IMR-90 (cell line): ENCODE results near the gene ADARB2. TPM values are rescaled to one million over a fixed set of nuclear protein-coding genes. Genes with fewer than 3 reads are reported as not detected.

Experiments used
- ATAC-seq: fragments of 200-7000 bp; cut with Tn5 transposase; 2 replicates; pipeline ENCODE4 v1.9.1; 2020; ENCODE audit warnings: low read depth, mild to moderate bottlenecking, moderate library complexity
- BruUV-seq: library from RNA; stranded (reverse); fragments of 400-500 nt; replicated peaks from 2 replicates; lab custom pipeline; 2021; lab: Mats Ljungman, UMichigan
- CTCF ChIA-PET: fragments of 300-600 bp; formaldehyde crosslinking; extraction: SDS; loops from one replicate; lab custom pipeline; 2021; ENCODE audit warnings: antibody characterized with exemption; lab: Yijun Ruan, JAX
- POLR2A ChIA-PET: fragments of 300-600 bp; sonication (Branson Sonifier 250); formaldehyde crosslinking; loops from one replicate; lab custom pipeline; 2022; ENCODE audit warnings: antibody characterized with exemption; ENCODE audit not compliant: unreplicated experiment; lab: Charles Lee
- DNase-seq: peaks from one replicate; pipeline ENCODE4 v3.0.0; 2013
- H2AFZ ChIP-seq: replicated peaks from 2 replicates; pipeline ENCODE3; 2013; ENCODE audit warnings: low read length, mild to moderate bottlenecking; ENCODE audit not compliant: poor library complexity
- H2AK5ac ChIP-seq: 2 replicates; pipeline ENCODE4 v1.6.1; 2013; ENCODE audit warnings: low read depth, low read length, inconsistent platforms
- H2AK9ac ChIP-seq: replicated peaks from 2 replicates; pipeline ENCODE3; 2013; ENCODE audit warnings: mild to moderate bottlenecking, low read depth, low read length, moderate library complexity; ENCODE audit not compliant: poor library complexity
- H2BK120ac ChIP-seq: 2 replicates; pipeline ENCODE4 v1.6.1; 2013; ENCODE audit warnings: low read depth, low read length, inconsistent platforms
- H2BK15ac ChIP-seq: 3 replicates; pipeline ENCODE4 v1.6.1; 2013; ENCODE audit warnings: low read depth, low read length, inconsistent platforms
- H2BK20ac ChIP-seq: 2 replicates; pipeline ENCODE4 v1.6.1; 2013; ENCODE audit warnings: low read depth, mild to moderate bottlenecking, inconsistent platforms, low read length, moderate library complexity
- H2BK5ac ChIP-seq: 2 replicates; pipeline ENCODE4 v1.6.1; 2013; ENCODE audit warnings: mild to moderate bottlenecking, low read depth, low read length, inconsistent platforms; ENCODE audit not compliant: poor library complexity, severe bottlenecking
- H3K14ac ChIP-seq: replicated peaks from 2 replicates; pipeline ENCODE4 v1.6.1; 2013; ENCODE audit warnings: low read depth, low read length, inconsistent platforms
- H3K18ac ChIP-seq: 2 replicates; pipeline ENCODE4 v1.6.1; 2013; ENCODE audit warnings: low read depth, low read length, control low read depth
- H3K23ac ChIP-seq: 2 replicates; pipeline ENCODE4 v1.6.1; 2013; ENCODE audit warnings: low read depth, low read length, inconsistent platforms
- H3K27ac ChIP-seq: 2 replicates; pipeline ENCODE4 v1.5.1; 2013; ENCODE audit warnings: mild to moderate bottlenecking, control low read depth, low read length; ENCODE audit not compliant: insufficient read depth
- H3K27me3 ChIP-seq: 2 replicates; pipeline ENCODE4 v1.6.1; 2013; ENCODE audit warnings: low read length; ENCODE audit not compliant: control insufficient read depth, insufficient read depth
- H3K36me3 ChIP-seq: 2 replicates; pipeline ENCODE4 v1.6.1; 2013; ENCODE audit warnings: low read length, mixed read lengths; ENCODE audit not compliant: control insufficient read depth, insufficient read depth
- H3K4ac ChIP-seq: 2 replicates; pipeline ENCODE4 v1.6.1; 2013; ENCODE audit warnings: low read depth, low read length, inconsistent platforms
- H3K4me1 ChIP-seq: 2 replicates; pipeline ENCODE4 v1.6.1; 2013; ENCODE audit warnings: low read length, mixed read lengths; ENCODE audit not compliant: control insufficient read depth, insufficient read depth
- H3K4me2 ChIP-seq: 2 replicates; pipeline ENCODE4 v1.6.1; 2013; ENCODE audit warnings: low read depth, mild to moderate bottlenecking, control low read depth, low read length, moderate library complexity
- H3K4me3 ChIP-seq: 2 replicates; pipeline ENCODE4 v1.5.1; 2013; ENCODE audit warnings: low read depth, mild to moderate bottlenecking, control low read depth, low read length, moderate library complexity; ENCODE audit not compliant: insufficient read depth
- H3K56ac ChIP-seq: 2 replicates; pipeline ENCODE4 v1.6.1; 2013; ENCODE audit warnings: low read length, inconsistent platforms; ENCODE audit not compliant: insufficient read depth; ENCODE audit errors: extremely low read depth
- H3K79me1 ChIP-seq, 2 experiments: 2 replicates each; pipeline ENCODE4 v1.6.1; 2013; ENCODE audit warnings: low read length in 2 of 2, inconsistent platforms in 1 of 2, low read depth in 1 of 2
- H3K9ac ChIP-seq: 2 replicates; pipeline ENCODE4 v1.6.1; 2013; ENCODE audit warnings: low read depth, low read length, control low read depth
- H3K9me1 ChIP-seq: 2 replicates; pipeline ENCODE4 v1.6.1; 2013; ENCODE audit warnings: low read length, inconsistent platforms; ENCODE audit not compliant: insufficient read depth
- H3K9me3 ChIP-seq: 2 replicates; pipeline ENCODE4 v1.6.1; 2013; ENCODE audit warnings: low read length; ENCODE audit not compliant: control insufficient read depth, insufficient read depth
- H4K20me1 ChIP-seq: 2 replicates; pipeline ENCODE4 v1.6.1; 2013; ENCODE audit warnings: low read length, inconsistent platforms; ENCODE audit not compliant: insufficient read depth
- H4K5ac ChIP-seq: 2 replicates; pipeline ENCODE4 v1.6.1; 2013; ENCODE audit warnings: mild to moderate bottlenecking, low read depth, low read length, control low read depth
- H4K8ac ChIP-seq, 2 experiments: 2 replicates each; pipeline ENCODE4 v1.6.1; 2013; ENCODE audit warnings: low read depth in 2 of 2, low read length in 2 of 2, control low read depth in 1 of 2, inconsistent platforms in 1 of 2
- H4K91ac ChIP-seq: 2 replicates; pipeline ENCODE4 v1.6.1; 2013; ENCODE audit warnings: low read depth, low read length, inconsistent platforms; ENCODE audit not compliant: insufficient read depth
- CEBPB ChIP-seq: IDR thresholded peaks from 2 replicates; pipeline ENCODE4 v1.6.1; 2012; ENCODE audit warnings: low read depth, low read length, improper control_type of control experiment
- MAFK ChIP-seq: IDR thresholded peaks from 2 replicates; pipeline ENCODE4 v1.6.1; 2012; ENCODE audit warnings: low read depth, low read length, improper control_type of control experiment
- RAD21 ChIP-seq: IDR thresholded peaks from 2 replicates; pipeline ENCODE4 v1.6.1; 2012; ENCODE audit warnings: low read length, improper control_type of control experiment
- RFX5 ChIP-seq: IDR thresholded peaks from 2 replicates; pipeline ENCODE4 v1.8.0; 2012; ENCODE audit warnings: low read depth, mild to moderate bottlenecking, low read length, moderate library complexity
- WGBS, 2 experiments: methylation state at CpG; one replicate each; pipeline versions ENCODE4 v1.1.5 to v1.1.7; 2013; ENCODE audit warnings: missing lambda C conversion rate in 2 of 2; ENCODE audit not compliant: insufficient read length in 1 of 2; ENCODE audit errors: extremely low coverage in 2 of 2; 5-methylcytosine and 5-hydroxymethylcytosine counted together
- dilution Hi-C: fragments of 300-500 bp; cut with HindIII; formaldehyde crosslinking; loops from one replicate; pipeline ENCODE4 v1.14.3; 2018; ENCODE audit warnings: low sequenced_read_pairs; ENCODE audit not compliant: unreplicated experiment
- in situ Hi-C: fragments of 300-500 bp; cut with MboI; formaldehyde crosslinking; loops from 3 replicates; pipeline ENCODE4 v1.14.3; 2019; ENCODE audit warnings: low sequenced_read_pairs, inconsistent platforms, mixed read lengths
- intact Hi-C: fragments of 100-400 bp; cut with micrococcal nuclease; formaldehyde crosslinking; loops from 2 replicates; pipeline ENCODE4 v1.10.0; 2022
- polyA plus RNA-seq, 3 experiments: library from polyadenylated mRNA; depleted of rRNA; stranded (reverse); fragments of >200 nt; gene quantifications; 2 replicates each; pipeline ENCODE4 v1.2.3, GENCODE V29; 2012; ENCODE audit warnings: low replicate concordance in 1 of 3
- total RNA-seq: library from RNA; depleted of rRNA; stranded (reverse); fragments of >200 nt; gene quantifications from 2 replicates; pipeline ENCODE4 v1.2.3, GENCODE V29; 2012

The ADARB2 gene
- total and polyA plus RNA-seq, 2 of the 4 experiments (the other 2 are of a cell fraction), result not detected

DNA sequence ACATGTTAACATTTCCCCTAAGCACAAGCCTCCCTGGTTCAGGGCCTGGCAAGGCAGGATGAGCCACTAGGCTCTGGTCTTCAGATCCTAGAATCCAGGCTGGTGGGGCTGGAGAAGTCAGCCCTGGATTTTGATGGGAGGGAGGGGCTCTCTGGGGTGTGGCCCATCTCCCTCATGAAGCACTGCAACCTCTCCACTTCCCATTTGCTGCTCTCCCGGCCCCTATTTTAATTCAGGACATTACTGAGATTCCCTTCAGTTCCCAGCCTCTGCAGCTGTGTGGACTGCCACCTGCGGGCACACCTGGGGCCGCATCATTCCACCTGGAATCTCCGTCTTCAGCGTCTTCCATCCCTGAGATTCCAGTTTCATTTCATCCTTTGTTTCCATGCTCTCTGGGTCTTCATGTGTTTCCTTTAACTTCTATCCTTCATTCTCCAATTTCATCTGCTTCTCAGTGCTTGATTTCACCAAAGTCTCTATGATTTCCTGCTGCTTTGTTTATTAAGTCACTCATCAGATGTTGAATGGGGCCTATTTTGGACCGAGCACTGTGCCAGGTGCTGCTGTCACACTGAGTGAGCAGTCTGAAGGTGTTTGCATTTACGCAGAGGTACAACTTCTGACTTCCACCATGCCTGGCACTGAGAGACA, 427.6 kb downstream of the ADARB2 start:
- H3K27ac ChIP-seq, result no peak overlapping the region
- H3K4me2 ChIP-seq, result no peak overlapping the region
- H3K14ac ChIP-seq, result no peak overlapping the region
- in situ Hi-C loops, result no loop called here
- H3K79me1 ChIP-seq, result no peaks in the 10 kb centered on the region
- no peak overlapping the region for H2BK15ac ChIP-seq
- ATAC-seq, result no peak
- no peak for DNase-seq
- no peak overlapping the region for H3K56ac ChIP-seq
- H3K4me3 ChIP-seq, result no peak overlapping the region
- H3K9me1 ChIP-seq, result no peaks in the 10 kb centered on the region
- H2AK5ac ChIP-seq, result no peak overlapping the region
- H3K9me3 ChIP-seq, result peaks cover 40% of the 10 kb centered on the region
- H3K36me3 ChIP-seq, result no peaks in the 10 kb centered on the region
- intact Hi-C loops, result no loop called here
- H2BK120ac ChIP-seq, result no peak overlapping the region
- H2AFZ ChIP-seq, result no peak overlapping the region
- H2BK5ac ChIP-seq, result no peak overlapping the region
- 54% methylated on average over 6 of the region's 7 CpGs; no CpG with 5 or more reads in 1 of the 2 experiments for WGBS, 2 experiments
- TF ChIP-seq MAFK (no peak), RFX5 (no peak), CEBPB (no peak), RAD21 (no peak)
- ChIA-PET CTCF (no interaction called here), POLR2A (no interaction called here)
- no peaks in the 10 kb centered on the region for H3K4me1 ChIP-seq
- no peak overlapping the region for H2BK20ac ChIP-seq
- no TSS peak for BruUV-seq
- no peak overlapping the region for H2AK9ac ChIP-seq
- H4K91ac ChIP-seq, result no peak overlapping the region
- H3K4ac ChIP-seq, result no peak overlapping the region
- H3K27me3 ChIP-seq, result no peaks in the 10 kb centered on the region
- dilution Hi-C loops, result no loop called here
- no peak overlapping the region for H4K8ac ChIP-seq
- H3K18ac ChIP-seq, result no peak overlapping the region
- no peak overlapping the region for H4K5ac ChIP-seq
- H3K9ac ChIP-seq, result no peak overlapping the region
- no peaks in the 10 kb centered on the region for H4K20me1 ChIP-seq
- H3K23ac ChIP-seq, result no peak overlapping the region
